NOMO-1 treated with dmso at 0.1 percent for 144 hours (cell line): Measurements from ENCODE around the gene ZSWIM6.

Source experiments
- DNase-seq: peaks from one replicate; lab custom pipeline; 2025; ENCODE audit not compliant: unreplicated experiment; lab: John Stamatoyannopoulos, UW

Gene ZSWIM6

DNA sequence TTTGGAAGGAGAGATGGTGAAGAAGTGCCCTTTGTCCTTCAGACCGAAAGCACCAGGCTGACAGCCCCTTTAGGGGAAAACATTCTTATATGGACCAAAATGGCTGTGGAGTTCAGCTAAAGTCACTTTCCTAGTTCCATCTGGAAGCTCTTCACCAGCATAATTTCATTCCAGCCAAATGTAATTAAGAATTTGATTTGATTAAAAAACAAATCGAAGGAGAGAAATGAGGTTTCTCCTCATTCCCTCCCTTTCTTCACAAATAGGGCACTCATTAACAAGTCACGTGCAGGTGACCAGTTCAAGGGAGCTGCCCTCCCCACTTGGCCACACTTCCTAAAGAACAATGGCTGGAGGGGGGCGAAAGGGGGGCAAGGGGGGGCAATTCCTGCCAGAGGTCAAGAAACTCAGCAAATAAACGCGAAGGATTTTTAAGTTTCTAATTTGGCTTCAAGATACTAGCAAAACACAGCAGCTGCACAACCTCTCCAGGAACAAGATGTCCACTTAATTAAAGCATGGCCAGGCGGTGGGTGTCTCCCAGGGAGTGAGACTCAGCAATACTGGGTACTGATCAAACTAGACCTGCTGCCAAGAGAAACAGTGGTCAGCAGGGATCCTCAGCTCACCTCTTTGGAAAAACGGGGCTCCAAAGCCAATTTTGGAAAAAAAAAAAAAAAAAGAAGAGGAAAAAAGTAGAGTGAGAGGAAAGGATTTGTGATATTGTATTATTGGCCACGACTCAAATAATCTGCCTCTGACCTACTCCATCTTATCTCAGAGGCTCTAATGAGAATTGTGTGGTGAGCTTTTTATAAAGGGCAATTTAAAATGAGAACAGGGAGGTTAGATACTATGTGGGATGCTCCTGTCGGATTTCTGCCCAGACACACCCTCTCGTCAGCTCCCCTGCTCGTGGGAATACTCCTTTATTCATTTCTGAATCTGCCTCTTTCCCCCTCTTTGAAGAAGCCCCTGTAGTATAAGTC is 254.3 kb downstream of the ZSWIM6 start:
- no peak for DNase-seq

DNA sequence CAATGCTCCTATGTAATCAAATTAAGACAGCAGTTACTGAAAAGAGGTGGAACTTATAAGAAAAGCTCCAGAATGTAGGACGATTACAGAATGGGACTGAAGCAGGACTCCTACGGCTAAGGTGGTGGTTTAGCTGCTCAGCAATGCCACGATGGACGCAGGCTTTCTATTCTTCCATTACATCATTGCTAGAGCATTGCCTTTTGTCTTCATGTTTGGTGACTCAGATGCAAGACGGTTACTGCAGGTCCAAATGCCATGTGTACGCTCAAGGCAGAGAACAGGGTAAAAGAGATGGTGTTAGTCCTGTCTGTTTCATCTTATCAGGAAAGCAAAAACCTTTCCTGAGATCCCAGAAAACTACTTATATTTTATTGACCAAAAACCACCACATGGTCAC is 255.1 kb downstream of the ZSWIM6 start:
- no peak for DNase-seq

DNA sequence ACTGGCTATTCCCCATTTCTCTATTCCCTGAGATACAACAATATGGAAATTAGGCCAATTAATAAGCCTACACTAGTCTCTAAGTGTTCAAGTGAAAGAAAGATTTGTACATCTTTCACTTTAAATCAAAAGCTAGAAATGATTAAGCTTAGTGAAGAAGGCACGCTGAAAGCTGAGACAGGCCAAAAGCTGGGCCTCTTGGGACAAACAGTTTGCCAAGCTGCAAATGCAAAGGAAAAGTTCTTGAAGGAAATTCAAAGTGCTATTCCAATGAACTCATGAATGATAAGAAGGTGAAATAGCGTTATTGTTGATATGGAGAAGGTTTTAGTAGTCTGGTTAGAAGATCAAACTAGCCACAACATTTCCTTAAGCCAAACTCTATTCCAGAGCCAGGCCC is 256.2 kb downstream of the ZSWIM6 start:
- DNase-seq, result no peak

DNA sequence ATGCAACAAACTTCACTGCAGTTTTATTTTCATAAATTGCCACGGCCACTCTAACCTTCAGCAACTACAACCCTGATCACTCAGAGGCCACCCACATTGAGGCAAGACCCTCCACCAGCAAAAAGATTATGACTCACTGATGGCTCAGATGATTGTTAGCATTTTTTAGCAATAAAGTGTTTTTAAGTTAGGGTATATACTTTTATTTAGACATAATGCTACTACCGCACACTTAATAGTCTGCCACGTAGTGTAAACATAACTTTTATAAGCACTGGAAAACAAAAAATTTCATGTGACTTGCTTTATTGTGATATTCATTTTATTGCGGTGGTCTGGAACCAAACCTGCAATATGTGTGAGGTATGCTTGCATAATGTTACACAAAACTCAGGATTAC is 257.9 kb downstream of the ZSWIM6 start:
- DNase-seq, result no peak

DNA sequence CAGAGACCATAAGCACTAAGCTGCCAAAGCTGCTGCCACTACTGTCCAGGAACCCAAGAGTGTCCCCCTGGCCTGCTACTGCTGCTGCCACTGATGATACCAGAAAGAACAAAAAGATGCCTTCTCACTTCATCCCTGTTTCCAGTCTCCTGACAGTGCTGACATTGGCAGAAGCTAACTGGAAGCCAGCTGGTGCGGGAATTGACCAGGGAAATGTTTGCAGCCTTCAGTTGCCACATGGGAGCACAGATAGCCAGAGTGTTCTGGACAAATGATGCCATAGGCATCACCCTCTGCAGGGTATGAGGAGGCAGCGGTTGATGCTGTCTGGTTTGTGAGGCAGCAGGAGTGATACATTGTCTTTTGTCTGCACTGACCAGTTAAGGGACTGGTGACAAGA is 258.4 kb downstream of the ZSWIM6 start:
- no peak for DNase-seq

DNA sequence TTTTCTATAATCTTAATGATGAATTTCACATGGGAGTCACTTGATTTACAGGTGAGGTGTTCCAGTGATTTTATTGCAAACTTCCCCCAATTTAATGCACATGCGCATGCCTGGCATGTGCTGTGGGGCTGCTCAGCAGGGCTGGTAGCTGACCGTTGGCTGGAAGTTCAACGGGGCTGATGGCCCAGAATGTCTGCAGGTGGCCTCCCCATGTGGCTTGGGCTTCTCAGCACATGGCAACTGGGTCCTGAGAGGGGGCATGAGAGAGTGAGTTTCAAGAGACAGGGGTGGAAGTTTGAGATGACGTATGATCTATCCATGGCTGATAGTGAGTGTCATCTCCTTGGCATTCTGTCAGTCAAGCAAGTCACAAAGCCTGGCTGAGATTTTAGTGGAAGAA is 259.8 kb downstream of the ZSWIM6 start:
- DNase-seq, result no peak

DNA sequence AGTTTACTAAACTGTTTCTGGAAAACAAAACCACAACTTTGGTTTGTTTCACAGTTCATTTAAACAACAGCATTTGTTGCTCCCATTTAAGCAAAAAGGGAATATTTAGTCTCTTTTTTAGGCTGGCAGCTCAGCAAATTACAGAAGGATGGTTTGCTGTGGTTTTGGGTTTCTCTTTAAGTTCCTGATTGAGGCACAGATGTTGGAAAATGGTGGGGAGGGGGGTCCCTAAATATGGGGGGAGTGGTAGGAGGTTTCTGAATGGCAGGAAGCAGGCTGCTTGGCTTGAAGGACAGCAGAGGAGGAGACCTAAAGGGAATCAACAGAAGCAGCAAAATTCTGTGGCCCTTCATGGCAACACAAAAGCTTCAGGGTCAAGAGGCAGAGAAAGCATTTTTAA is 263.4 kb downstream of the ZSWIM6 start:
- DNase-seq, result no peak
